GM11168 (cell line): ENCODE results near the gene KRT6C.
"Not testable (repeated sequence)": the region's sequence is repeated elsewhere in the genome, so short reads cannot be mapped to it uniquely, and the experiment has no call there.

Experiments used
- in situ Hi-C: fragments of 300-500 bp; cut with MboI; formaldehyde crosslinking; loops from one replicate; pipeline ENCODE4 v1.12.0; 2022; ENCODE audit warnings: low sequenced_read_pairs; ENCODE audit not compliant: unreplicated experiment

The KRT6C gene

GRCh38 chr12:52464897-52465296, 8.7 kb downstream of the KRT6C start:
- in situ Hi-C loops, result no loop called here

GRCh38 chr12:52461693-52462092, 11.9 kb downstream of the KRT6C start:
- in situ Hi-C loops, result no loop called here

- in situ Hi-C loops, result no loop called here
These were observed 14.7 kb downstream of the KRT6C start for GRCh38 chr12:52458861-52459260.

GRCh38 chr12:52455821-52456220, 17.8 kb downstream of the KRT6C start:
- in situ Hi-C loops, result no loop called here

GRCh38 chr12:52454411-52455201, 19.0 kb downstream of the KRT6C start:
- in situ Hi-C loops, result no loop called here

- in situ Hi-C loops, result no loop called here
These were observed 21.5 kb downstream of the KRT6C start, which contains the start of gene KRT6B for GRCh38 chr12:52452101-52452500. TSS of gene KRT6B (minus strand) at chr12:52452146. CDS start at chr12:52452078, 68 bp downstream.

GRCh38 chr12:52448228-52448627, 25.4 kb downstream of the KRT6C start:
- in situ Hi-C loops, result no loop called here

GRCh38 chr12:52447196-52447595, 26.4 kb downstream of the KRT6C start:
- in situ Hi-C loops, result not testable (repeated sequence)

GRCh38 chr12:52446367-52447045, 27.1 kb downstream of the KRT6C start:
- in situ Hi-C loops, result no loop called here

GRCh38 chr12:52445876-52446275, 27.7 kb downstream of the KRT6C start:
- in situ Hi-C loops, result no loop called here

- in situ Hi-C loops, result no loop called here
These were observed 28.7 kb downstream of the KRT6C start for GRCh38 chr12:52444647-52445595.

GRCh38 chr12:52443966-52444365, 29.6 kb downstream of the KRT6C start:
- in situ Hi-C loops, result no loop called here

- in situ Hi-C loops, result no loop called here
These were observed 31.0 kb downstream of the KRT6C start for GRCh38 chr12:52442600-52443061.

- in situ Hi-C loops, result no loop called here
These were observed 32.2 kb downstream of the KRT6C start for GRCh38 chr12:52441320-52441911.

GRCh38 chr12:52440821-52441319, 32.7 kb downstream of the KRT6C start:
- in situ Hi-C loops, result no loop called here

- in situ Hi-C loops, result no loop called here
These were observed 33.8 kb downstream of the KRT6C start for GRCh38 chr12:52439845-52440244.

GRCh38 chr12:52439420-52439819, 34.2 kb downstream of the KRT6C start:
- in situ Hi-C loops, result no loop called here

GRCh38 chr12:52438305-52439301, 35.0 kb downstream of the KRT6C start:
- in situ Hi-C loops, result no loop called here

GRCh38 chr12:52437508-52437907, 36.1 kb downstream of the KRT6C start:
- in situ Hi-C loops, result no loop called here
